ENCODE results near the gene CDK2AP2.
A peak's percentile ranks its signal among the peaks of the same experiment; 100 is the strongest.
"Not testable (repeated sequence)": the region's sequence is repeated elsewhere in the genome, so short reads cannot be mapped to it uniquely, and the experiment has no call there.

The CDK2AP2 gene, protein sequence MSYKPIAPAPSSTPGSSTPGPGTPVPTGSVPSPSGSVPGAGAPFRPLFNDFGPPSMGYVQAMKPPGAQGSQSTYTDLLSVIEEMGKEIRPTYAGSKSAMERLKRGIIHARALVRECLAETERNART

DNA sequence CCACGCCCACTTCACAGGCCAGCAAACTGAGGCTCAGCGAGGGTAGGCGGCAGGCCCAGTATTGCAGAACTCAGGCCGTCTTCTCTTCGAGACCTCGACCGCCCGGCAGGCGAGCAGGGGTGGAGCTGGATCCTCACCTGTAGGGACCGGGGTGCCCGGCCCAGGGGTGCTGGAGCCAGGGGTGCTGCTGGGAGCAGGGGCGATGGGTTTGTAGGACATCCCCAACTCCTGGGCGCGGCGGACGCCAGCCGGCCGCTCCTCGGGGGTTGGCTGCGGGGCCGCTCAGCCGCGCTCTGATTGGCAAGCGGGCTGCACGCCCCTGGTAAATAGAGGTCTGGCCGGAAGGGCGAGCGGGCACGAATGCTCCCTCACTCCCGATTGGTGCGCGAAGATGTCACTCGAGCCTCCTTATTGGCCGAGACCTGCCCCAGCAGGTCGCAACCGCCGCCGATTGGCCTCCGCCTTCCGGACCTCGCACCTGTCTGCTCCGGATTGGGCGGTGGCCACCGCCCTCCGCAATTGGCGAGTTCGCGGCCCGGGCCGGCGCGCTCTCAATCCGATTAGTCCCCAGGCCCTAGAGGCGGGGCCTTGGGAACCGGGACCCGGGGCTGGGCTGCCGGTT lies at the start of gene CDK2AP2:
TSS of gene CDK2AP2 (minus strand) at position 299 of the 622 bp plus-strand sequence. CDS start at position 219, 80 bp downstream.
- DNase-seq (ENCODE audit: low spot score), result peak; percentile 99

DNA sequence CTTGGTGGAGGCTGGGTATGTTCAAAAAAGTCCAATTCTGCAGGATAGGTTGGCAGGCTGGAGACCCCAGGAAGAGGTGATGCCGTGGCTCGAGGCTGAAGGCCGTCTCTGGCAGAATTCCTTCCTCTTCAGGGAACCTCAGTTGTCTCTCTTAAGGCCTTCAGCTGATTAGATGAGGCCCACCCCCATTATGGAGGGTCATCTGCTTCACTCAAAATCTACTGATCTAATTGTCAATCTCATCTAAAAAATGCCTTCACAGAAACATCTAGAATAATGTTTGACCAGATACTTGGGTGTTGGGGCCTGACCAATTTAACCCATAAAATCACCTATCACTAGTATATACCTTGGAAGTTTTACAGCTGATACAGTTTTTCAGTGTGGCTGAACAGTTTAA lies 48.3 kb upstream of the CDK2AP2 start:
- DNase-seq (ENCODE audit: low spot score), result no peak

DNA sequence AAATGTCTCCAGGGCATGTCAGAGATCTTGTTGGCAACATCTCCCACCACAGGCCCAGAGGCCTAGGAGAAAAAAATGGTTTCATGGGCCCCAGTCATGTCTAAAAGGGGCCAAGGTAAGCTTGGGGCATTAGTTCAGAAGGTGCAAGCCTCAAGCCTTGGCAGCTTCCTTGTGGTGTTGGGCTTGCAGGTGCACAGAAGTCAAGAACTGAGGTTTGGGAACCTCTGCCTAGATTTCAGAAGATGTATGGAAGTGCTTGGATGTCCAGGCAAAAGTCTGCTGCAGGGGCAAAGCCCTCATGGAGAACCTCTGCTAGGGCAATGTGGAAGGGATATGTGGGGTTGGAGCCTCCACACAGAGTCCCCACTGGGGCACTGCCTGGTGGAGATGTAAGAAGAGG lies 43.7 kb upstream of the CDK2AP2 start:
- DNase-seq (ENCODE audit: low spot score), result not testable (repeated sequence)

DNA sequence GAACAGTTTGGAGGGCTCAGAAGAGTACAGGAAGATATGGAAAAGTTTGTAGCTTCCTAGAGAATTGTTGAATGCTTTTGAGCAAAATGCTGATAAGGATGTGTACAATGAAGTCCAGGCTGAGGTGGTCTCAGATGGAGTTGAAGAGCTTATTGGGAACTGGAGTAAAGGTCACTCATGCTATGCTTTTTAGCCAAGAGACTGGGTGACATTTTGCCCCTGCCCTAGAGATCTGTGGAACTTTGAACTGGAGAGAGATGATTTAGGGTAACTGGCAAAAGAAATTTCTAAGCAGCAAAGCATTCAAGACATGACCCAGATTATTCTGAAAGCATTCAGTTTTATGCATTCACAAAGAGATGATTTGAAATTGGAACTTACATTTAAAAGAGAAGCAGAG lies 43.2 kb upstream of the CDK2AP2 start:
- DNase-seq (ENCODE audit: low spot score), result no peak

DNA sequence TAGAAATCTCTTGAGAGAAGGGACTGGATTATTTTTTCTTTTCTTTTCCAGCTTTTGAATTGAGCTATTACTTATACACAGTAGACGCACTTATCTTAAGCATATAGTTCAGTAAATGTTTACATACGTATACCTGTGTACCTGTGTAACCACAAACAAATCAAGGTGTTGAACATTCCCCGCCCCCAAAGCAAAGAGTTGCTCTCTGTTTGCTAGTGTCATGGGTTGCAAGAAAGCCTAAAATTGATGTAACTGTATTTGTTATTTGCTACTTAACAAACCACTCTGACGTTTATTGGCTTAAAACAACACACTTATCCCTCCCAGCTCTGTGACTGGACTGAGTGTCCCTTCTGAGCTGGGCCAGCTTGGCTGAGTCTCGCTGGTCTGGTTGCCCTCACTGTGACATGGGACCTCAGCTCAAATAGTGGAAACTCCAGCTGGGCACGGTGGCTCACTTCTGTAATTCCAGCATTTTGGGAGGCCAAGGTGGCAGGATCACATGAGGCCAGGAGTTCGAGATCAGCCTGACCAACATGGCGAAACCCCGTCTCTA lies 40.7 kb upstream of the CDK2AP2 start:
- DNase-seq (ENCODE audit: low spot score), result no peak

DNA sequence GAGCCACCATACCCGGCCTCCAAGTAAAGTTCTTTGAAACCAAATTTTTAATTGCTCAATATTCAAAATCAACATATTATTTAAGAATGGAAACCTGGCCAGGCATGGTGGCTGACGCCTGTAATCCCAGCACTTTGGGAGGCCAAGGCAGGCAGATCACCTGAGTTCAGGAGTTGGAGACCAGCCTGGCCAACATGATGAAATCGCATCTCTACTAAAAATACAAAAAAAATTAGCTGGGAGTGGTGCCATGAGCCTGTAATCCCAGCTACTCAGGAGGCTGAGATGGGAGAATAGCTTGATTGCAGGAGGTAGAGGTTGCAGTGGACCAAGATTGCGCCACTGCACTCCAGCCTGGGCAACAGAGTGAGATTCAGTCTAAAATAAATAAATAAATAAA lies 40.1 kb upstream of the CDK2AP2 start:
- DNase-seq (ENCODE audit: low spot score), result not testable (repeated sequence)

DNA sequence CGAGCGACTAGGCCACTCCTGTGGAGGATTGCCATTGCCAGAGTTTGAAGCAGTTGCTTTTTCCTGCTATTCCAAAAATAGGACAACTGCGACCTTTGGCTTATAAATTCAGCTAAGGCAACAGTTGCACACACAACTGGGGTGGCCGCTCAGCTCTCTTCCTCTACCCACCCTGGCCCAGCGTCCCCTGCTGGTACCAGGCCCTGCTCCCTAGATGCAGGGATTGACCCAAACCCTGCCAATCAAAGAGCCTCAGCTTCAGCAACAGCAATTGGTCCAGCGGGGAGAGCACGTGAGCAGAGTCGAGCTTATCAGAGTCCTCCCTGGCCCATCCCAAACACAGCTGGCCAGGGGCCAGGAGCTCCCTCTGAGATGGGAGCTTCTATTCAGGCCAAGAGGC lies 37.3 kb upstream of the CDK2AP2 start:
- no peak for DNase-seq (ENCODE audit: low spot score)

DNA sequence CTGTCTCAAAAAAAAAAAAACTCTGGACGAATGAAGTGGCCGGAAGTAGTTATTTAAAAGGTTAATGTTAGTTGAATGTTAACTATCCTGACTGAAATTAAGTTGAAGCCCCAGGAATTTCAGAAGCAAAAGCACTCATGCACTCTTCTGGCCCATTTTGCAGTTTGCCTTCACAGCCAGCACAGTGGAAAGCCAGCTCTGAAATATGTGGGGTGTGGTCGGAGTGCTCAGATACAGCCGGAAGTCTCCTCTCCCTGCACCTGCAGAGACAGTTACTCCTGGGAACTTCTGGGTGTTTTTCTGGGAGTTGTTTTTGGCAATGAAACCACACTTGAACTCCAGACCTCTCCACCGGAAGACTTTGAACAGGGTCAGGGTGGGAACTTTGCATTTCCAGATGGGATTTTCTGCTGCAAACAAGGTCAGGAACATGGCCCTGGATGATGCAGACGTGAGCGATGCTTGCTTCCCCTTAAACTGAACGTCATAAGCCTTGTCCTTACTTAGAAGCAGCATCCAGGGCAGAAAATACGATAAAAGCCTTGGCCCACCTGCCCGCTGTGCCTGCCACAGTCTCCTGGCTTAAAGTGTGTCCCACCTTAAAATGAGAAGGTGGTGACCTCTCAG lies 36.8 kb upstream of the CDK2AP2 start:
- DNase-seq (ENCODE audit: low spot score), result no peak

DNA sequence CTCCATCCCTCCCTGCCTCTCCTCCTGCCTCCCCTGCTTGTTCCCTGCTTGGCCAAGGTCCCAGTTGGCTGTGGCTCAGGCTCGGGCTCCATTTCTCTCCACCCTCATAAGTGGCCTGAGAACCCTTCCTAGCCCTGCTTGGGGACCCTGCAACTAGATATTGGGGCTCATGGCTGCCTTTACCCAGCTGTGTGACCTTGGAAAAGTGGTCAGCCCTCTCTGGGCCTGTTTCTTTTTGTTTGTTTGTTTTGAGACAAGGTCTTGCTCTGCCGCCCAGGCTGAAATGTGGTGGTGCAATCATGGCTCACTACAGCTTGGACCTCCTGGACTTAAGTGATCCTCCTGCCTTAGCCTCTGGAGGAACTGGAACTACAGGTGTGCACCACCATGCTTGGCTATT lies 35.6 kb upstream of the CDK2AP2 start:
- DNase-seq (ENCODE audit: low spot score), result no peak

DNA sequence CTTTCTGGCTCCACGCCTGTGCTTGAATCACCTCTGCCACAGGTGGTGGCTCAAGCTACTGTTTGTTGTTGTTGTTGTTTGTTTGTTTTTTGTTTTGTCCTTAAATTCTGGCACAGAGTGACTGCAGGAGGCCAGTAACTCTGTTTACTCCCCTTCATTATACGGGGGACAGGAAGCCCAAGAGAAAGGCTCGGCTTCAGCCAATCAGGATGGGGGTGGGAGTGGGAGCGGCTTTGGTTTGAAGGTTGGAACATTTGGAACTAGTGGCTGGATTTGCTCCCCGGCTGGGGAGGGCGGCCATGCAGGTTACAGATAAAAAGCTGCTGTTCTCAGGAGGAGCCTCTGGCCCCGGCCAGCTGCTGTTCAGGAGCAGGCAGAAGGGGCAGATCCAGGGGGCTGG lies 35.0 kb upstream of the CDK2AP2 start:
- DNase-seq (ENCODE audit: low spot score), result no peak

DNA sequence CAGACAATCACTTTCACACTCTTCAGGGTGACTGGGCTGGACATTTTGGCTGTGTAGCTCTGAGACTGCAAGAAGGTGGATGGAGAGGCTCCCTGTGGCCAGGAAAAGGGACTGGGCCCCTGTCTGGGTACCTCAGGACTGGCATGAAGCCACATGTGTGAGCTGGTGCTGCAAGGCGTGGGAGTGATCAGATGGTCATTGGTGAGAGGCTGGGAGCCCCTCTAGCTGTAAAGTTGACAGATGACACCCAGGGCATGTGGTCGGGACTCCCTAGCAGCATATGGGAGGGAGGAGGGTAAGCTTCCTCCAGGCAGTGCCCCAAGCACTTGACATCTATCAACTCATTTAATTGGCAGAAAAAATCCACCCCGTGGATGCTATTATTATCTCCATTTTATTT lies 34.2 kb upstream of the CDK2AP2 start:
- no peak for DNase-seq (ENCODE audit: low spot score)

DNA sequence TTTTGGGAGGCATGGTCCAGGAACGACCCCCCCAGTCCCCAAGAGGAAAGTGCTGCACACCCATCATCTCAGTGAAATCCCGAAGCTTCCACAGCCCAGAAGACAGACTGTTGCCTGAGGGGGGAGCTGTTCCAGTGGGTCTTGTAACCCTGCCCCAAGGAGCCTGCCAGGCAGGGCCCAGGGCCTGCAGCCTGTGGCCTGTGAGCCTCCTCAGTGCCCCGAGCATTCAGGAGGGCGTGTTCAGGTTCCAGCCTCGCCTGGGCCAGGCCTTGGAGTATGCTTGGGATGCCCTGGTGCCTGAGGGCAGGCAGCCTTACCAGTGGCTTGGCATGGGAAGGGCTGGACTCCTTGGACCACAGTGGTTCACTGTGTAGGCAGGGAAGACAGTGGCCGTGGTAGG lies 33.2 kb upstream of the CDK2AP2 start:
- DNase-seq (ENCODE audit: low spot score), result no peak

DNA sequence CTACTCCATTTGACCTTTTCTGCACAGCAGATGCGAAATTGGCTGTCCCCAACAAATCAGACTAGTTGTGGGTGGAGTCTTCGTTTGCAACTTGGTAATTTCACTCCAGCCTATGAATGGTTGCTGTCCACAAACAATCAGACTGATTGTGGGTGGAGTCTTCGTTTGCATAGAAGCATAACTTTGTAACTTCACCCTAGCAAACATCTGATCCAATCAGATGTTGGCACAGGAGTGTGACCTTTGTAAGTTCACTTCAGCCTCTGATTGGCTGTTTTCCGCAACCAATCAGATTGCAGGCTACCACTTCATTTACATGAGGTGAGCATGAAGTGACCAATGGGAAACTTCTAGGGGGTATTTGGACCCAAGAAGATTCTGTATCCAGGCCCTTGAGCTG lies 31.6 kb upstream of the CDK2AP2 start:
- no peak for DNase-seq (ENCODE audit: low spot score)

DNA sequence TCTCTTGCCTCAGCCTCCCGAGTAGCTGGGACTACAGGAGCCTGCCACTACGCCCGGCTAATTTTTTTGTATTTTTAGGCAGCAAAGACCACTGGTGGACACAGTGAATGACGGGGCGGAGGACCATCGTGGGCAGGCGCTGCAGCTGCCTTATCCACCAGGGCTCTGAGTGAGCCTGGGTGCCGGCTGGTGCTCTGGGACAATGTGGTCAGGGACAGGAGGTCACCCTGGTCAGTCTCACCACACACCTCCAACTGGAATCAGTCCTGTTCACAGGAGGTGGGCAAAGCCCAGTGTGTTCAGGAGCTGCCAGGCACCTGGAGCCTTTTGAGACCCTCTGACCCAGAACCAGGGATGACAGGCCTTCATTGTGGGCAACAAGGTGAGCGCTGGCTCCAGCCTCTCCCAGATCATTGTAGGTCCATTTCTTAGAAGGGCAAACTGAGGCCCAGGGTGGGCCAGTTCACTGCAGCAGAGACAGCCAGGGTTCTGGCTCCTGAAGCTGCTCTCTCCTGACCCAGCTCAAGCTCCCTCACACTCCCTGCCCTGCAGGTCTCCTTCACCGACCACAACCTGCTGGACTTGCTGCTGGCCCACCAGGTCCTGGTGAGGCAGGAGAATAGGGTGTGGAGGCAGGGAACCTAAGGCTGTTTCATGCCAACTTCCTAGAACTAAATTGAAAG lies 31.0 kb upstream of the CDK2AP2 start:
- no peak for DNase-seq (ENCODE audit: low spot score)

DNA sequence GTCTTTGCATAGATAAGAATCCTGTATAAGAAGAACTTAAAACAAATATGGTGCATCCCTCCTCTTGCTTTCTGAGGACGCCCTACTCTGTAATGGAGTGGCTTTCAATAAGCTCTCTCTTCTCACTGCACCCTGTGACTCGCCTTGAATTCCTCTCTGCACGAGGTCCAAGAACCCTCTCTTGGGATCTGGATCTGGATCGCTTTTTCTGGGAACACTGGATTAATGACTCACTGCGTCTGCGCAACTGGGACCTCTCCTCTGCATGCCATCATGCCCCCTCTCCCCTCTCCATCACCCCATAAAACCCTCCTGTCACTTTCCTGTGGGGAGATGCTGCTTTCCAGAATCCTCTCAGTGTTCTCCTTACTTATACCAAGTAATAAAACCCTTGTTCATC lies 30.3 kb upstream of the CDK2AP2 start:
- DNase-seq (ENCODE audit: low spot score), result no peak

DNA sequence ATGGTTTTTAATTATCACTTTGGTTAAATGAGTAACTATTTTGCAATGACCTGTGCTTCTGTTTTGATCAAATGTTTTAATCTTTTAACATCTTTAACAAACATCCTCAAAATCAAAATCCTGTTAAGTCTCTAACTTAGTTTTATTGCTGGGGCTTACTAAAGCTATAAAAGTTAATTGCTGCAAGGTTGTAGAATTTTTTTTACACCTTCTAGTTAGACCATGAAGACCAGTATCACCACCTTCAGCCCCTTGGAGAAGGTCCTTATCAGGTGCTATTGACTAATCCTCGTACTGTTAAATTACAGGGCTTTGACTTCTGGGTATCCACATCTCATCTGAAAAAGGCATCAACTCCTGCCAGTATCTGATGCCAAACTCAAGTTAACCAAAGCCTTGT lies 27.6 kb upstream of the CDK2AP2 start:
- DNase-seq (ENCODE audit: low spot score), result no peak

DNA sequence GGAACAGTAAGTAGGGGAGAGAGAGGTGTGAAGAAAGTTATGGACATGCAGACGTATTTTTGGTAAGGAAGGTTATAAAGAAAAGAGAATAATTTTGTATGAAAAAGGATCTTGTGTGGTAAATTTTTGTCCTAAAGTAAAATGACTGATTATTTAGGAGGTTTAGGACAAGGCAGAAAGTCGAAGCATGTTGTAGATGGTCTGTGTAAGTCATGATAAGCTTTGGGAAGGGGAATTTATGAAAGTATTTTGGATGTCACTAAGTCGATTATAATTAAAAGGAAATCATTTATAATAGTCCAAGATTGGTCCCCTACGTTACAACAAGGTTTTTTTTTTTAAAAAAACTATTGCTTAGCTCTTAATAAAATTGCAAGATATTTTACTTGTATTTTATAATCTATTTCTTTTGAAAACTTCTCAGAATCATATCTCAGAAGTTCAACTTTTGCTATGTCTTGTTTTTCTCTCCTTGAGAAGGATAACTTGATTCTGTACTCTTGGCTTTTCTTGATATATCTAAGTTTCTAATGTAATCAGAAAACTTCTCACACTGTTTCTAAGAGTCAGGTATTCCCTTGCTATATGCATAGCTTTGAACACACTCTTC lies 26.2 kb upstream of the CDK2AP2 start:
- no peak for DNase-seq (ENCODE audit: low spot score)

DNA sequence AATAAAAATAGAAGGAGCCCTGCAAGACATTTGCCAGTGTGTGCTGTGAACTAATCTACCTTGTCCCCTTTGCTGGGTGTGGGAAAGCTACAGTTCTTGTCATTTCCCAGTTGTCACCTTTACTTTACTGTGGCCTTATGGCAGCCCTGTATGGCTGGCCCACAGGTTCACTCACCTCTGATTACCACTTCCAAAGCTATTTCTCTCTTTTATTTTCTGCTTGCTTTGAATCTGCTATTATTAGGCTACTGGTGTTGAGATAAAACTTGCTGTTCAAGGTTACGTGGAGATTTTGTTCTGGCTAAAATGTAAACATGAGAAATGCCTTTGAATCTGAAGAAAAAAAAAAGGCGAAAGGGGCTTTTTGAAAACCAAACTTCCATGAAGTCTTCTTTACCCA lies 24.9 kb upstream of the CDK2AP2 start:
- DNase-seq (ENCODE audit: low spot score), result no peak

DNA sequence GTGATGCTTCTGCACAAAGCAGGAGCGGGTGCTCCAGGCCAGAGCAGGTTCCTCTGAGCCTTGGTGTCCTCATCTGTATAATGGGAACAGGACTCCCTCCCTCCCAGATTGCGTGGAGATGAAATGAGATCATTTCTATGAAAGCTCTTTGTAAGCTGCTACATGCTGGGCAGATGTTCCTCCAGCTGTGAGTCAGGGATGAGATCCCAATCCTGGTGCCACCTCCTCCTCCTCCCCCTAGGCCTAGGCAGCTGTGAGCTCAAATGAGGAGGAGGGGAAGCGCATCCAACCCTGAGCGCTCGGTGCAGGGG lies 22.3 kb upstream of the CDK2AP2 start:
- no peak for DNase-seq (ENCODE audit: low spot score)

DNA sequence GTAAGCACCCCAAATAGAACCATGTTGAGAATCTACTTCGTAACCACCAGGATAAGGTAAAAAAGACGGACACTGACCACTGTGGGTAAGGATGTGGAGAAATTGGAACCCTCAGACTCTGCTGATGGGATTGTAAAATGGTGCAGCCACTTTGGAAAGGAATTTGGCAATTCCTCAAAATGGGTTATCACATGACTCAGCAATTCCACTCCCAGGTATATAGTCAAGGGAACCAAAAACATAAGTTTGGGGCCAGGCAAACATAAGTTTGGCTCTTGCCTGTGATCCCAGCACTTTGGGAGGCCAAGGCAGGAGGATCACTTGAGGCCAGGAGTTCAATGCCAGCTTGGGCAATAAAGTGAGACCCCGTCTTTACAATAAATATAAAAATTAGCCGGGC lies 20.4 kb upstream of the CDK2AP2 start:
- no peak for DNase-seq (ENCODE audit: low spot score)

DNA sequence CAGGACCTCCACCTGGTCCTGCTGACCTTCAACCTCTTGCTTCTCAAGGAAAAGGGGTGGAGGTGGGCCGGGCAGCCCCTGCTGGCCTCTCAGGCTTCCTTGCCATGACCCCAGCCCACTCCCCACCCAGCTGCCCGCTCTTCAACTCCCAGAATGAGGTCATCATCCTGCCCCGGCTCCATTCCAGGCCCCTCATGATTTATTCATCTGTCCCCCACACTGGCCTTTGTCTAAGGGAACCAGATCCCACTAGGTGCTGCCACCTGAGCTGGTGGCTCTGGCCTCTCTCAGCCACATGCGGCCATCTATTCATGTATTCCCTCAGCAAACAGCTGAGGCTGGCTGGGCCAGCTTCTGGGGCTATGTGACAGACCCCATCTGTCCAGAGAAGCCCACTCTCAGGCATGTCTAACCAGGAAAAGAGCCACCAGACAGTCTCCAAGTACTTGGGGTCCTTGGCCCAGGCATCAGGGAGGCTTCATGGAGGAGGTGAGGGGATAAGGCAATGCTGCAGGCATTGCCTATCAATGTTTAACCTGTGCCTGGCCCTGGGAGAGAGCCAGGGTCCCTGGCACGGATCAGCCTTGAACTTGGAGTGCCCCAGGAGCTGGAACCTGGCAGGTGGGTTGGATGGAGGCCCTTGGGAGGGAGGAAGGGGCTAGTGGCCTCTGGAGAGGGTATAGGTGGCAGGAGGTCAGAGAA lies 17.5 kb upstream of the CDK2AP2 start:
- DNase-seq (ENCODE audit: low spot score), result no peak

DNA sequence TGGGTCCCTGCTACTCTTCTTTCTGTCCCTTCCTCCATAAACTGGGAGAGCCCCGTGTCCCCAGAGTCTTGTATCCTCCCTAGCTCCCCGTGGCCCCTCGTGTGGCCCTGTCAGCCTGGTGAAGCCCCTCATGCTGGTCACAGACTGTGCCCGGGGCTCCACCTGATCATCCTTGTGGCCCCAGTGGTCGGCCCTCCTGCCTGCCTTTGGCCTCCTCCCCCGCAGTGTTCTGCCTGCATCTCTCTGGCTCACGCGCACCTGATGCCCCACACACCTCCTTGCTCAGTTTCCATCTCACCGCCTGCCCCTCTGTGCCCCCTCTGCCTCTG lies 16.5 kb upstream of the CDK2AP2 start:
- DNase-seq (ENCODE audit: low spot score), result no peak
